CD4-positive, alpha-beta T cell (primary cell): ENCODE data around the gene GRIA3. TPM values are rescaled to one million over a fixed set of nuclear protein-coding genes. Genes with fewer than 3 reads are reported as not detected.

Experiments used
- ATAC-seq: fragments of 200-7000 bp; cut with Tn5 transposase; one replicate; pipeline ENCODE4 v1.10.0; 2022; ENCODE audit warnings: mild to moderate bottlenecking; ENCODE audit not compliant: poor library complexity
- CTCF ChIA-PET: fragments of 350-600 bp; sonication (Branson Sonifier 250); formaldehyde crosslinking; loops from one replicate; lab custom pipeline; 2021; ENCODE audit warnings: antibody characterized with exemption, inconsistent platforms; lab: Charles Lee
- POLR2A ChIA-PET: fragments of 350-600 bp; sonication (Branson Sonifier 250); formaldehyde crosslinking; loops from one replicate; lab custom pipeline; 2021; ENCODE audit warnings: antibody characterized with exemption, inconsistent platforms; lab: Charles Lee
- DNase-seq, 14 experiments: peaks; one replicate each; pipeline ENCODE4 v3.0.0-alpha.2; 2013 to 2020; ENCODE audit warnings: mixed read lengths in 2 of 14
- H3K27ac ChIP-seq, 2 donors: one replicate each; pipeline versions ENCODE4 v1.5.1 to v1.7.0; 2013; ENCODE audit warnings: low read length in 2 of 2, low read depth in 1 of 2, mild to moderate bottlenecking in 1 of 2
- H3K27me3 ChIP-seq, 2 experiments: 1 replicate in 1 of 2; 2 replicates in 1 of 2; pipeline versions ENCODE4 v1.6.1 to v1.7.0; 2013; ENCODE audit warnings: low read length in 2 of 2, control low read depth in 1 of 2, mild to moderate bottlenecking in 1 of 2, moderate library complexity in 1 of 2; ENCODE audit not compliant: insufficient read depth in 2 of 2, control insufficient read depth in 1 of 2
- H3K36me3 ChIP-seq: one replicate; pipeline ENCODE4 v1.6.1; 2013; ENCODE audit warnings: low read length, control low read depth; ENCODE audit not compliant: insufficient read depth
- H3K4me1 ChIP-seq: one replicate; pipeline ENCODE4 v1.6.1; 2013; ENCODE audit warnings: low read length, control low read depth; ENCODE audit not compliant: insufficient read depth
- H3K4me3 ChIP-seq: one replicate; pipeline ENCODE4 v1.5.1; 2013; ENCODE audit warnings: mild to moderate bottlenecking, low read length, moderate library complexity
- H3K9me3 ChIP-seq, 2 experiments: 1 replicate in 1 of 2; 2 replicates in 1 of 2; pipeline versions ENCODE4 v1.6.1 to v1.7.0; 2013; ENCODE audit warnings: low read length in 2 of 2, mild to moderate bottlenecking in 2 of 2, control low read depth in 1 of 2, moderate library complexity in 1 of 2; ENCODE audit not compliant: control insufficient read depth in 1 of 2, insufficient read depth in 1 of 2
- H3K27ac Mint-ChIP-seq: one replicate; pipeline ENCODE4 v1.8.0; 2020; ENCODE audit warnings: mixed read lengths
- H3K27me3 Mint-ChIP-seq: one replicate; pipeline ENCODE4 v1.8.0; 2021; ENCODE audit warnings: mixed read lengths
- H3K36me3 Mint-ChIP-seq: one replicate; pipeline ENCODE4 v1.8.0; 2021; ENCODE audit warnings: low read depth, mixed read lengths
- H3K4me1 Mint-ChIP-seq: one replicate; pipeline ENCODE4 v1.8.0; 2021; ENCODE audit warnings: low read depth, mixed read lengths
- H3K4me3 Mint-ChIP-seq: one replicate; pipeline ENCODE4 v1.8.0; 2020; ENCODE audit warnings: mild to moderate bottlenecking, mixed read lengths
- H3K9me3 Mint-ChIP-seq: one replicate; pipeline ENCODE4 v1.8.0; 2020; ENCODE audit warnings: mixed read lengths
- CTCF ChIP-seq: fragments of 200-600 bp; IDR thresholded peaks from one replicate; pipeline ENCODE4 v1.8.0; 2022; ENCODE audit warnings: antibody characterized with exemption, mild to moderate bottlenecking
- intact Hi-C, 2 experiments: fragments of 100-400 bp; cut with DNase I in 1 of 2; cut with micrococcal nuclease in 1 of 2; formaldehyde crosslinking; loops; one replicate each; pipeline versions ENCODE4 v1.15.1 to v1.9.0; 2023 to 2025; cut with DNase I, micrococcal nuclease
- total RNA-seq, 174 experiments: library from RNA in 2 of 174; stranded (reverse) in 2 of 174; gene quantifications; one replicate each; pipeline ENCODE4 v1.2.3 and lab custom pipeline; 2021 to 2026

GRIA3 gene
- total RNA-seq, 2 experiments from 2014 or later = not detected

GRCh38 chrX:123186801-123187200 lies 2.7 kb downstream of the GRIA3 start:
- ChIA-PET CTCF (no interaction called here), POLR2A (no interaction called here)
- Histone ChIP-seq H3K36me3 (no peaks in the 10 kb centered on the region), H3K9me3 (peaks cover 0 to 12% of the 10 kb centered on the region in 2 experiments), H3K4me3 (no peak overlapping the region), H3K27ac (no peak overlapping the region), H3K4me1 (no peaks in the 10 kb centered on the region), H3K27me3 (peaks cover 11 to 17% of the 10 kb centered on the region in 2 experiments)
- Mint-ChIP-seq H3K27me3 (peaks cover 66% of the 10 kb centered on the region), H3K4me3 (no peak overlapping the region), H3K36me3 (no peaks in the 10 kb centered on the region), H3K27ac (no peak overlapping the region), H3K4me1 (no peaks in the 10 kb centered on the region), H3K9me3 (no peaks in the 10 kb centered on the region)
- ATAC-seq (no peak), DNase-seq (no peak)
- intact Hi-C loops = no loop called here
- TF ChIP-seq CTCF = no peak

- Mint-ChIP-seq H3K27ac (no peak overlapping the region), H3K27me3 (peaks cover 53% of the 10 kb centered on the region), H3K4me3 (no peak overlapping the region), H3K9me3 (no peaks in the 10 kb centered on the region), H3K36me3 (no peaks in the 10 kb centered on the region), H3K4me1 (no peaks in the 10 kb centered on the region)
- CTCF ChIA-PET = no interaction called here
- no peak for DNase-seq
- no peak for ATAC-seq
- Histone ChIP-seq H3K27me3 (peaks cover 11 to 12% of the 10 kb centered on the region in 2 experiments), H3K9me3 (peaks cover 0 to 12% of the 10 kb centered on the region in 2 experiments), H3K27ac (no peak overlapping the region), H3K4me3 (no peak overlapping the region), H3K36me3 (no peaks in the 10 kb centered on the region), H3K4me1 (no peaks in the 10 kb centered on the region)
- intact Hi-C loops = no loop called here
- no peak for TF ChIP-seq CTCF
- POLR2A ChIA-PET = no interaction called here
Measured at GRCh38 chrX:123188081-123188480, 4.0 kb downstream of the GRIA3 start.

- Histone ChIP-seq H3K9me3 (peaks cover 0 to 5% of the 10 kb centered on the region in 2 experiments), H3K27me3 (peaks cover 7 to 12% of the 10 kb centered on the region in 2 experiments), H3K36me3 (no peaks in the 10 kb centered on the region), H3K4me3 (no peak overlapping the region), H3K4me1 (no peaks in the 10 kb centered on the region), H3K27ac (no peak overlapping the region)
- POLR2A ChIA-PET = no interaction called here
- ATAC-seq = no peak
- intact Hi-C loops = no loop called here
- Mint-ChIP-seq H3K4me1 (no peaks in the 10 kb centered on the region), H3K27ac (no peak overlapping the region), H3K36me3 (no peaks in the 10 kb centered on the region), H3K27me3 (peaks cover 40% of the 10 kb centered on the region), H3K9me3 (no peaks in the 10 kb centered on the region), H3K4me3 (no peak overlapping the region)
- no peak for TF ChIP-seq CTCF
- no peak for DNase-seq
- CTCF ChIA-PET = no interaction called here
Measured at GRCh38 chrX:123189338-123189737, 5.3 kb downstream of the GRIA3 start.
